SH-SY5Y (cell line): ENCODE data around the gene PFN1.

ENCODE experiments used
- GATA2 ChIP-seq: IDR thresholded peaks from 2 replicates; pipeline ENCODE4 v1.6.1; 2011; ENCODE audit warnings: mild to moderate bottlenecking, low read depth, low read length
- GATA3 ChIP-seq: IDR thresholded peaks from 2 replicates; pipeline ENCODE4 v1.6.1; 2011; ENCODE audit warnings: low read depth, mild to moderate bottlenecking, low read length, moderate library complexity

DNA sequence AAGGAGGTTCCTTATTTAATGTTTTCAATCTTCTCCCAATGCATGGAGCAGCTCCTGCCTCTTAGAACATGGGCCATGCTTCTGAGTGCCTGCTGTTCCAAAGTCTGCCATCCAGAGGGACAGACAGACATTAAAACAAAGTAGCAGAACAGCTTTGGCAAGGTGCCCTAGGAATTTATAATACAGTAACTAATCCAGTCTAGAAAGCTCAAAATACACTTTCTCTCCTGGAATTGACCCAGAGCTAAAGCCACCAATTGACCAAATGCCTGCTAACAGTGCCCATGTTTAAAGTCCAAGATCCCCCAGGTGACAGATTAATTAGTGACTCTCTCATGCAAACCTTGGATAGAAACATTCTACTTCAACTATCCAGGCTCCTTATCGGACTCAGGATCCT lies 34.3 kb downstream of the PFN1 start:
- TF ChIP-seq GATA2 (no peak), GATA3 (no peak)
